Endothelial cell of umbilical vein (primary cell): ENCODE data around the gene PIKFYVE. TPM values are rescaled to one million over a fixed set of nuclear protein-coding genes. Genes with fewer than 3 reads are reported as not detected.

Source experiments
- BruUV-seq: library from RNA; stranded (reverse); fragments of 400-500 nt; replicated peaks from 2 replicates; lab custom pipeline; 2021; lab: Mats Ljungman, UMichigan
- CTCF ChIA-PET: fragments of 300-600, 350-600 bp; sonication (Branson Sonifier 250); formaldehyde crosslinking; loops from one replicate; lab custom pipeline; 2021; ENCODE audit warnings: antibody characterized with exemption, inconsistent platforms; lab: Charles Lee
- POLR2A ChIA-PET: fragments of 300-600, 350-600 bp; sonication (Branson Sonifier 250); formaldehyde crosslinking; loops from one replicate; lab custom pipeline; 2021; ENCODE audit warnings: antibody characterized with exemption, inconsistent platforms; lab: Charles Lee
- DNase-seq: peaks from one replicate; pipeline ENCODE4 v3.0.0-alpha.2; 2011; ENCODE audit warnings: low read depth, low spot score
- FAIRE-seq: peaks from 2 replicates; lab custom pipeline; 2011; peaks lifted over from hg19 to GRCh38; lab: Jason Lieb, UNC
- H2AFZ ChIP-seq: 2 replicates; pipeline ENCODE4 v1.6.0; 2012; ENCODE audit warnings: low read depth, low read length, control low read depth, inconsistent platforms
- H3K27ac ChIP-seq: 2 replicates; pipeline ENCODE4 v1.5.1; 2011; ENCODE audit warnings: low read depth, mild to moderate bottlenecking, control low read depth, low read length, moderate library complexity; ENCODE audit not compliant: insufficient read depth
- H3K27me3 ChIP-seq, 2 experiments: 2 replicates each; pipeline versions ENCODE4 v1.6.0 to v1.6.1; 2011; ENCODE audit warnings: low read length in 2 of 2, mixed read lengths in 1 of 2; ENCODE audit not compliant: control insufficient read depth in 2 of 2, insufficient read depth in 2 of 2
- H3K36me3 ChIP-seq, 2 experiments: 2 replicates in 1 of 2; 3 replicates in 1 of 2; pipeline ENCODE4 v1.5.1; 2011; ENCODE audit warnings: low read length in 2 of 2, mild to moderate bottlenecking in 1 of 2, moderate library complexity in 1 of 2; ENCODE audit not compliant: control insufficient read depth in 2 of 2, insufficient read depth in 2 of 2; ENCODE audit errors: extremely low read depth in 1 of 2
- H3K4me1 ChIP-seq: 3 replicates; pipeline ENCODE4 v1.5.1; 2011; ENCODE audit warnings: mild to moderate bottlenecking, low read length; ENCODE audit not compliant: control insufficient read depth, insufficient read depth; ENCODE audit errors: extremely low read depth
- H3K4me2 ChIP-seq: 2 replicates; pipeline ENCODE4 v1.6.1; 2011; ENCODE audit warnings: low read length, control low read depth, mixed read lengths; ENCODE audit not compliant: insufficient read depth
- H3K4me3 ChIP-seq, 3 experiments: fragments of 200-600 bp in 1 of 3; sonication (generic), shearing (Covaris generic) in 1 of 3; replicated peaks in 1 of 3; 2 replicates each; pipeline ENCODE4 v1.5.1; 2011 to 2016; ENCODE audit warnings: control low read depth in 3 of 3, low read length in 3 of 3, mild to moderate bottlenecking in 2 of 3, inconsistent platforms in 1 of 3, low read depth in 1 of 3, moderate library complexity in 1 of 3; ENCODE audit not compliant: insufficient read depth in 1 of 3
- H3K79me2 ChIP-seq: 2 replicates; pipeline ENCODE4 v1.6.0; 2012; ENCODE audit warnings: low read length, inconsistent platforms; ENCODE audit not compliant: control insufficient read depth, insufficient read depth
- H3K9ac ChIP-seq: replicated peaks from 2 replicates; pipeline ENCODE3; 2011; ENCODE audit warnings: low read length, control low read depth; ENCODE audit not compliant: insufficient read depth; ENCODE audit errors: extremely low read depth
- H3K9me1 ChIP-seq: replicated peaks from 3 replicates; pipeline ENCODE4 v1.6.0; 2011; ENCODE audit warnings: mild to moderate bottlenecking, low read length; ENCODE audit not compliant: control insufficient read depth, insufficient read depth; ENCODE audit errors: extremely low read depth
- H3K9me3 ChIP-seq: replicated peaks from 2 replicates; pipeline ENCODE4 v1.5.1; 2012; ENCODE audit warnings: low read length, inconsistent platforms; ENCODE audit not compliant: control insufficient read depth, insufficient read depth
- H4K20me1 ChIP-seq: replicated peaks from 2 replicates; pipeline ENCODE3; 2011; ENCODE audit warnings: mild to moderate bottlenecking, low read length; ENCODE audit not compliant: control insufficient read depth, insufficient read depth; ENCODE audit errors: extremely low read depth
- CTCF ChIP-seq, 2 donors: IDR thresholded peaks; 1 replicate in 1 of 2; 2 replicates in 1 of 2; pipeline ENCODE4 v1.5.1; 2011; ENCODE audit warnings: low read length in 2 of 2, mild to moderate bottlenecking in 2 of 2, moderate library complexity in 2 of 2, control low read depth in 1 of 2, inconsistent platforms in 1 of 2, low read depth in 1 of 2; ENCODE audit not compliant: insufficient read depth in 1 of 2; ENCODE audit errors: extremely low read depth in 1 of 2
- EZH2 ChIP-seq: IDR thresholded peaks from 2 replicates; pipeline ENCODE4 v1.6.1; 2012; ENCODE audit warnings: borderline replicate concordance, low read depth, mild to moderate bottlenecking, moderate library complexity, low read length, inconsistent platforms; ENCODE audit not compliant: severe bottlenecking
- FOS ChIP-seq: IDR thresholded peaks from 2 replicates; pipeline ENCODE4 v1.6.1; 2011; ENCODE audit warnings: mild to moderate bottlenecking, low read length, moderate library complexity, borderline replicate concordance; ENCODE audit not compliant: insufficient read depth
- GATA2 ChIP-seq: IDR thresholded peaks from 2 replicates; pipeline ENCODE4 v1.7.0; 2011; ENCODE audit warnings: low read depth, mild to moderate bottlenecking, moderate library complexity, mixed read lengths, low read length; ENCODE audit not compliant: insufficient read length, insufficient read depth
- MAX ChIP-seq: IDR thresholded peaks from 2 replicates; pipeline ENCODE4 v1.6.1; 2011; ENCODE audit not compliant: insufficient read depth, insufficient read length
- MYC ChIP-seq: IDR thresholded peaks from one replicate; pipeline ENCODE4 v1.6.1; 2011; ENCODE audit warnings: mild to moderate bottlenecking, low read depth, low read length
- POLR2AphosphoS5 ChIP-seq: IDR thresholded peaks from 2 replicates; pipeline ENCODE4 v1.6.1; 2012; ENCODE audit warnings: low read depth, mild to moderate bottlenecking, control low read depth, low read length, moderate library complexity; ENCODE audit not compliant: insufficient read depth
- dilution Hi-C: fragments of 300-500 bp; cut with MboI; formaldehyde crosslinking; loops from one replicate; pipeline ENCODE4 v1.15.0; 2019; ENCODE audit warnings: low sequenced_read_pairs; ENCODE audit not compliant: extremely low pct_ligation_motif_present
- intact Hi-C: fragments of 100-400 bp; cut with micrococcal nuclease; formaldehyde crosslinking; loops from one replicate; pipeline ENCODE4 v1.10.0; 2022
- polyA plus RNA-seq, 4 experiments: library from polyadenylated mRNA; depleted of rRNA in 3 of 4; stranded (reverse) in 3 of 4; unstranded in 1 of 4; fragments of >200 nt; gene quantifications; 2 replicates each; pipeline versions ENCODE4 v1.2.1 to v1.2.3, GENCODE V29; 2011 to 2012; ENCODE audit warnings: missing spikeins in 1 of 4
- total RNA-seq: library from RNA; stranded (reverse); gene quantifications from 2 replicates; pipeline ENCODE4 v1.2.3, GENCODE V29; 2021

PIKFYVE gene
- total and polyA plus RNA-seq, 2 donors (not counting 3 experiments of a cell fraction or from before 2014, with no cell fraction given): 9.0 to 28.2 TPM

- CTCF ChIA-PET: interaction anchor here (0.7 to 2.2 kb wide), 8 partner anchors 12 to 1992 kb away, joined by 3 to 16 read pairs (median 6); partner anchors contain the start of gene MAP2
- POLR2A ChIA-PET: no interaction called here
- Histone ChIP-seq H3K27me3 (peaks cover 32 to 42% of the 10 kb centered on the region in 2 experiments), H3K27ac (no peak overlapping the region), H3K9ac (no peak overlapping the region), H3K4me2 (no peak overlapping the region), H2AFZ (no peak overlapping the region), H4K20me1 (no peaks in the 10 kb centered on the region), H3K4me3 (no peak overlapping the region), H3K79me2 (no peaks in the 10 kb centered on the region), H3K9me1 (no peaks in the 10 kb centered on the region), H3K36me3 (no peaks in the 10 kb centered on the region), H3K9me3 (no peaks in the 10 kb centered on the region), H3K4me1 (no peaks in the 10 kb centered on the region)
- no TSS peak for BruUV-seq
- FAIRE-seq: no peak
- intact Hi-C loops (no loop called here), dilution Hi-C loops (no loop called here)
- DNase-seq: peak; percentile 11
- TF ChIP-seq FOS: no peak
- no peak for TF ChIP-seq GATA2
- TF ChIP-seq MYC: no peak
- TF ChIP-seq POLR2AphosphoS5: no peak
- TF ChIP-seq MAX: no peak
- TF ChIP-seq CTCF (IDR thresholded peaks at IDR 0.05; ENCODE audit: extremely low read depth in 1 of 2, insufficient read depth in 1 of 2, low read depth in 1 of 2, low read length in 2 of 2): no peak
- no peak for TF ChIP-seq EZH2
These were observed 141.6 kb downstream of the PIKFYVE start for GRCh38 chr2:208407667-208408066.

Other genes with a start within 250 kb of the PIKFYVE start
- gene PLEKHM3, start 240.7 kb upstream of the PIKFYVE start, total RNA-seq: 8.5 and 9.1 TPM in 2 replicates
- 2.8 and 3.1 TPM in 2 replicates for gene PLEKHM3, start 240.7 kb upstream of the PIKFYVE start, polyA plus RNA-seq
- gene CRYGD, start 141.7 kb upstream of the PIKFYVE start, total RNA-seq: not detected in 2 replicates
- gene CRYGD, start 141.7 kb upstream of the PIKFYVE start, polyA plus RNA-seq: not detected in 2 replicates
- not detected in 2 replicates for gene CRYGC, start 136.4 kb upstream of the PIKFYVE start, total RNA-seq
- not detected in 2 replicates for gene CRYGC, start 136.4 kb upstream of the PIKFYVE start, polyA plus RNA-seq
- not detected in 2 replicates for gene CRYGB, start 120.1 kb upstream of the PIKFYVE start, total RNA-seq
- not detected in 2 replicates for gene CRYGB, start 120.1 kb upstream of the PIKFYVE start, polyA plus RNA-seq
- not detected in 2 replicates for gene CRYGA, start 102.7 kb upstream of the PIKFYVE start, total RNA-seq
- not detected in 2 replicates for gene CRYGA, start 102.7 kb upstream of the PIKFYVE start, polyA plus RNA-seq
- gene C2orf80, start 76.2 kb upstream of the PIKFYVE start, total RNA-seq: not detected in 2 replicates
- not detected in 2 replicates for gene C2orf80, start 76.2 kb upstream of the PIKFYVE start, polyA plus RNA-seq
- gene IDH1, start 11.2 kb upstream of the PIKFYVE start, total RNA-seq: 107 and 124 TPM in 2 replicates
- gene IDH1, start 11.2 kb upstream of the PIKFYVE start, polyA plus RNA-seq: 47.1 and 63.1 TPM in 2 replicates
- gene PTH2R, start 140.5 kb downstream of the PIKFYVE start, total RNA-seq: not detected in 2 replicates
- not detected in 2 replicates for gene PTH2R, start 140.5 kb downstream of the PIKFYVE start, polyA plus RNA-seq